RWPE2 (cell line): ENCODE results near the gene CPT1A.

ENCODE experiments used
- ATAC-seq: fragments of 200-7000 bp; cut with Tn5 transposase; 3 replicates; pipeline ENCODE4 v1.9.1; 2021; ENCODE audit warnings: low read depth
- DNase-seq: peaks from one replicate; pipeline ENCODE4 v3.0.0-alpha.2; 2020; ENCODE audit warnings: low spot score
- H3K27ac ChIP-seq: fragments of 450-650 bp; 2 replicates; pipeline ENCODE4 v1.5.1; 2017; ENCODE audit warnings: mild to moderate bottlenecking; ENCODE audit not compliant: poor library complexity, severe bottlenecking
- H3K27me3 ChIP-seq: fragments of 250-450 bp; sonication (Bioruptor Pico); 2 replicates; pipeline ENCODE4 v1.5.1; 2021; ENCODE audit warnings: mild to moderate bottlenecking, moderate library complexity; ENCODE audit not compliant: insufficient read depth, poor library complexity, severe bottlenecking
- H3K36me3 ChIP-seq: fragments of 250-450 bp; sonication (Bioruptor Pico); 2 replicates; pipeline ENCODE4 v1.5.1; 2020; ENCODE audit warnings: low read depth, mild to moderate bottlenecking, moderate library complexity
- H3K4me1 ChIP-seq: fragments of 250-450 bp; sonication (Bioruptor Pico); 2 replicates; pipeline ENCODE4 v1.5.1; 2021; ENCODE audit warnings: mild to moderate bottlenecking, moderate library complexity; ENCODE audit not compliant: insufficient read depth, poor library complexity, severe bottlenecking
- H3K4me3 ChIP-seq: fragments of 250-450 bp; sonication (Bioruptor Pico); 2 replicates; pipeline ENCODE4 v1.5.1; 2021; ENCODE audit warnings: mild to moderate bottlenecking, moderate library complexity; ENCODE audit not compliant: severe bottlenecking
- H3K9me3 ChIP-seq: fragments of 250-450 bp; sonication (Bioruptor Pico); 2 replicates; pipeline ENCODE4 v1.5.1; 2021; ENCODE audit warnings: mild to moderate bottlenecking, moderate library complexity; ENCODE audit not compliant: severe bottlenecking
- CTCF ChIP-seq: fragments of 450-650 bp; IDR thresholded peaks from one replicate; pipeline ENCODE4 v1.5.1; 2017; ENCODE audit warnings: mild to moderate bottlenecking, moderate library complexity; ENCODE audit not compliant: poor library complexity, severe bottlenecking

CPT1A gene

GRCh38 chr11:68784653-68785052 lies 57.1 kb downstream of the CPT1A start:
- Histone ChIP-seq H3K27me3 (no peaks in the 10 kb centered on the region), H3K4me1 (no peaks in the 10 kb centered on the region), H3K27ac (no peak overlapping the region), H3K36me3 (peaks cover 20% of the 10 kb centered on the region), H3K9me3 (no peaks in the 10 kb centered on the region), H3K4me3 (no peak overlapping the region)
- DNase-seq: no peak
- TF ChIP-seq CTCF: no peak
- no peak for ATAC-seq

GRCh38 chr11:68783216-68783821 lies 58.4 kb downstream of the CPT1A start:
- Histone ChIP-seq H3K36me3 (peaks cover 24% of the 10 kb centered on the region), H3K9me3 (no peaks in the 10 kb centered on the region)
- no peak for ATAC-seq

GRCh38 chr11:68782711-68783110 lies 59.0 kb downstream of the CPT1A start:
- Histone ChIP-seq H3K36me3 (peaks cover 25% of the 10 kb centered on the region), H3K27ac (no peak overlapping the region), H3K4me1 (no peaks in the 10 kb centered on the region), H3K27me3 (no peaks in the 10 kb centered on the region), H3K9me3 (no peaks in the 10 kb centered on the region), H3K4me3 (no peak overlapping the region)
- TF ChIP-seq CTCF: no peak
- no peak for ATAC-seq
- no peak for DNase-seq

More at GRCh38 chr11:68783216-68783821, 58.4 kb downstream of the CPT1A start:
- no peaks in the 10 kb centered on the region for H3K4me1 ChIP-seq
- no peak overlapping the region for H3K27ac ChIP-seq
- TF ChIP-seq CTCF: no peak
- no peak for DNase-seq
- H3K4me3 ChIP-seq: no peak overlapping the region
- H3K27me3 ChIP-seq: no peaks in the 10 kb centered on the region

GRCh38 chr11:68780829-68781228 lies 60.9 kb downstream of the CPT1A start:
- no peak for TF ChIP-seq CTCF
- Histone ChIP-seq H3K4me1 (no peaks in the 10 kb centered on the region), H3K36me3 (peaks cover 42% of the 10 kb centered on the region), H3K27ac (no peak overlapping the region), H3K9me3 (no peaks in the 10 kb centered on the region), H3K27me3 (no peaks in the 10 kb centered on the region), H3K4me3 (no peak overlapping the region)
- ATAC-seq (no peak), DNase-seq (no peak)

- Histone ChIP-seq H3K4me3 (no peak overlapping the region), H3K9me3 (no peaks in the 10 kb centered on the region), H3K27ac (no peak overlapping the region), H3K27me3 (no peaks in the 10 kb centered on the region), H3K4me1 (no peaks in the 10 kb centered on the region), H3K36me3 (peaks cover 69% of the 10 kb centered on the region)
- ATAC-seq (no peak), DNase-seq (no peak)
- no peak for TF ChIP-seq CTCF
Observed at GRCh38 chr11:68778205-68778604, 63.5 kb downstream of the CPT1A start.
